SH-SY5Y (cell line): ENCODE results near the gene PCF11.

ENCODE experiments used
- GATA2 ChIP-seq: IDR thresholded peaks from 2 replicates; pipeline ENCODE4 v1.6.1; 2011; ENCODE audit warnings: mild to moderate bottlenecking, low read depth, low read length
- GATA3 ChIP-seq: IDR thresholded peaks from 2 replicates; pipeline ENCODE4 v1.6.1; 2011; ENCODE audit warnings: low read depth, mild to moderate bottlenecking, low read length, moderate library complexity

DNA sequence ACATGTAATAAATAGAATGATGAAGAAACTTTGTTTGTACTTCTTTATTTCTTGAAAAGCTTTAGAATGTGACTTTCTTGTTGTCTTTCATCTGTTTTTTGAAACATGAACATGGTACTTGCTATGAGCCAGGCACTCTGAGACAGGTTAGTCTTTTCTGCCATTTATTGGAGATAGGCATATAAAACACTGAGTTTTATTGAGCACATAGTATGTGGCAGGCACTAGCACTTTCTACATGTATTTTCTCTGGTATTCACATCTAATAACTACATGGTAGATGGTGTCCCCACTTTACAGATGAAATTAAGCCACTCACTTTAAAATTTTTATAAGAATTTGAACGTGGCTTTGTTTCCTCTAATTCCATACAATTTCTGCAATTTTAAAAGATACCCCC, 28.8 kb downstream of the PCF11 start:
- TF ChIP-seq GATA2 (no peak), GATA3 (no peak)
